GM21390 (cell line): Measurements from ENCODE around the gene RPL10.
"Not testable (repeated sequence)": the region's sequence is repeated elsewhere in the genome, so short reads cannot be mapped to it uniquely, and the experiment has no call there.

ENCODE experiments used
- ATAC-seq: cut with Tn5 transposase; IDR thresholded peaks from one replicate; pipeline ENCODE4 v1.9.1; 2021; ENCODE audit not compliant: unreplicated experiment

The RPL10 gene

GRCh38 chrX:154399527-154400368, 1.6 kb downstream of the RPL10 start:
- ATAC-seq: no peak

DNA sequence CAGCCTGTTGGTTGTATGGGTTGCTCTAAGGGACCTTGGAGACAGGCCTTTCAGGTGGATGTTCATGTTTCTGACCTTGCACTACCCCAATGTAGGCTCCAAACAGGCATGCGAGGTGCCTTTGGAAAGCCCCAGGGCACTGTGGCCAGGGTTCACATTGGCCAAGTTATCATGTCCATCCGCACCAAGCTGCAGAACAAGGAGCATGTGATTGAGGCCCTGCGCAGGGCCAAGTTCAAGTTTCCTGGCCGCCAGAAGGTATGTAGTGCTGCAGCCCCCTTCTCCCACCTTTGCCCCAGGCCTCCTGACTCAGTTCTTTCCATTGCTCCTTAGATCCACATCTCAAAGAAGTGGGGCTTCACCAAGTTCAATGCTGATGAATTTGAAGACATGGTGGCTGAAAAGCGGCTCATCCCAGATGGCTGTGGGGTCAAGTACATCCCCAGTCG, 2.2 kb downstream of the RPL10 start:
- not testable (repeated sequence) for ATAC-seq

DNA sequence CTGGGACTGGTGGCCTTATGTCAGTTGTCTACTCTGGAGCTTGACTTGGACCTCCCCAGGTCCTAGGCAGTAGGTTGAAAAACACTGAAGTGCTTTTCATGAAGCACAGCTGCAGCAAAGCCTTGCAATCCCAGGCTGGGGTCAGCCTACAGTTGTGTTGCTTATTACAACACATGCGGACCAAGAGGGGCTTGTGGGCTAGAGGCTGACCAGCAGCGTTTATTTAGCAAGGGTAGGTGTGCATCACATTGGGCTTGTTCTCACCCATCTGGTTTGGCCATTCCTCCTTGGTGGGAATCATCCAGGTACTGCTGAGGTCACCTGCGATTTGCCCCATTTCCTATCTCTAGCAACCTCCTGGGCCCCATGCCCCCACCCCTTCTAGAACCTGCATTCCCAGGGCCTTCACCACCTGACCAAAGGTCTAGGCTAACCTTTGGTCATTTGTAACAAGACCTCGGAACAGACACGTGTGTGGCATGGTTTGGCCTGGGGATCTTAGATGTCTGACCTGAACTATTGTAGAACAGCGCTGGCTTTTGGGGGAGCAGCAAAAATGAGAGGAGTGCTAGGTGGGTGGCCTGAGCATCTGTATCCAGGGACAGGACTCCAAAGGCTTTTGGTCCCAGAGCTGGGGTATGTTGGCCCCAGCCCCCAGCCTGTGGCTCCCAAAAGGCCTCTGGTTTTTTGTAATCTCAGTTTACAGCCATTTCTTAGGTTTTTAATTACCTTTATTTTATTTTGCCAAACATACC, 3.0 kb downstream of the RPL10 start:
- no peak for ATAC-seq

- ATAC-seq: no peak
Measured at GRCh38 chrX:154401918-154402621, 3.9 kb downstream of the RPL10 start.

DNA sequence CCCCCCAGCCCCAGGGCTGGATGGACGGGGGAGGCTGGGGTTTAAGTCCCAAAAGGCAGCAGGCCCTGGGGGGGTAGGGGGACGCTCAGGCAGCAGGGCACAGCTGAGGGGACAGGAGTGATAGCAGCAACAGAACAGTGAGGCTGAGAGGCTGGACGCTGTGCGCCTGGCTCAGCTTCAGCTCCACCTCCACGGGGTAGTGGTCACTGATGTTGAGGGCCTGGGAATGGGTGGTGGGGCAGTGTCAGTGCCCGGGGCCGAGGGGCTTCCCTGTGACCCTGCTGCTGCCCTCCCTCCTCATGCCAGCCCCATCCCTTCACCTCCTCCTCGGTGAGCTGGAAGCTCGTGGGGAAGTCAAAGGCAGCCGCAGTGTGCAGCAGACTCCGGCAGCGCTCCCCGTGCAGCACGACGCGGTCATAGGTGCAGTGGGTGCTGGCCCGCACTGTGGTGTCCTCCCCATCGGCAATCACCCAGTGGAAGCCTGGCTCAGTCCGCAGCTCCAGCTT, 4.5 kb downstream of the RPL10 start:
- no peak for ATAC-seq

DNA sequence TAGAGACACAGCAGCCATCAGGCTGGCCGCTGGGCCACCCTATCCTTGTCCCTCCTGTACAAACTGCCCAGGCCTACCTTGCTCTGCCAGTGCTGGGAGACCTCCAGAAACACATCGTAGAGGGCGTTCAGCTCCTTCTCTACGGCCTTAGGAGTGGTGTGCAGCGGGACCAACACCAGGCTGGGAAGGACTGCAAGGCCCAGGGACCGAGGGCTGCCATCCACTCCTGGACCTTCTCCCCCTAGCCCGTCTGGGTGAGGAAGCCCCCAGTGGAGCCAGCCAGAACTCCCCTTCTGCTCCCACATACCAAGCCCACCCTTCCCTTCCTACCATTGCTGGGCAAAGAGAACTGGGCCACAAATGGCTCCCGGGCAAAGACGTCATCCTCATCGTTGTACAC, 5.0 kb downstream of the RPL10 start:
- no peak for ATAC-seq

DNA sequence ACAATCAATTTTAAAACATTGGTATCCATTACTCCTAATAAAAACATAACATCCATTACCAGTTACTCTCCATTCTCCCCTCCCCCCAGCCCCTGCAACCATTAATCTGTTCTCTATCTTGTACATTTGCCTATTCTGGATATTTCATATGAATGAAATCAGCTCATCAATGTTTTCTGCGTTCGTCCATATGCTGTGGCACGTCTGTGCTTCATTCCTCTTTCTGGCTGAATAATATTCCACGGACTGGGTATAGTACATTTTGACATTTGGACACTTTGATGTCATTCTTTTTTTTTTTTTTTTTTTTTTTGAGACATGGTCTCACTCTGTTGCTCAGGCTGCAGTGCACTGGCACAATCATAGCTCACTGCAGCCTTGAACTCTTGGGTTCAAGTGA, 5.7 kb downstream of the RPL10 start:
- no peak for ATAC-seq

- no peak for ATAC-seq
Measured at GRCh38 chrX:154404625-154405192, 6.5 kb downstream of the RPL10 start.

DNA sequence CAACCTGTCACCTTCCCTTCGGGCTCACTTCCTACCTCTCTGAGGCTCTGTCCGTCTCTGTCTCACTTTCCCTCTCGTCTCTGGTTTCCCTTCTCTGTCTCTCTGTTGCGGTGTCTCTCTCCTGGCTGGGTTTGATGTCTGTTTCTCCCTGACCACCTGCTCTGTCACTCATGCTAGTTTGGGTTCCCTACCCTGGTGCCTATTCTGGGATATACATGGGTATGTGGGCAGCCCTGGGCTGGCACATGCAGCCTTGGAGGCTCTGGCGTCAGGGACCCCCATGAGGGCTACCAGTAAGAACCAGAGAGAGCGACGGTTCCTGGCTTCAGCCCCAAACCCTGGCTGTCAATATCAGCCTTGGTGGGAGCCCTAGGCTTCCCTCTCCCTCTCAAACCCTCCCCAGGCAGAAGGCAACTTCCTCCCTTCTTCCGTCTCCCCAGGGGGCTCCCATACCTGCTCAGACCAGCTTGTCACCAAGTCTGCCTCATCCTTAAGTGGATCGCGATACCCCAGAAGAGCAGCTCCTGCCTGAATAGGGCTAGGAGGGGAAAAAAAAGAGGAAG, 10.6 kb downstream of the RPL10 start:
- no peak for ATAC-seq

GRCh38 chrX:154409222-154409871, 11.2 kb downstream of the RPL10 start, which contains the start of gene DNASE1L1:
DNASE1L1 (minus strand) TSS chrX:154409254; CDS start chrX:154405568, 3,686 bp downstream.
- ATAC-seq: peak; percentile 46

- peak; percentile 62 for ATAC-seq
Measured at GRCh38 chrX:154411981-154412340, 13.8 kb downstream of the RPL10 start.

- ATAC-seq: no peak
Measured at GRCh38 chrX:154412468-154412867, 14.3 kb downstream of the RPL10 start.

GRCh38 chrX:154413142-154413541, 15.0 kb downstream of the RPL10 start:
- no peak for ATAC-seq

DNA sequence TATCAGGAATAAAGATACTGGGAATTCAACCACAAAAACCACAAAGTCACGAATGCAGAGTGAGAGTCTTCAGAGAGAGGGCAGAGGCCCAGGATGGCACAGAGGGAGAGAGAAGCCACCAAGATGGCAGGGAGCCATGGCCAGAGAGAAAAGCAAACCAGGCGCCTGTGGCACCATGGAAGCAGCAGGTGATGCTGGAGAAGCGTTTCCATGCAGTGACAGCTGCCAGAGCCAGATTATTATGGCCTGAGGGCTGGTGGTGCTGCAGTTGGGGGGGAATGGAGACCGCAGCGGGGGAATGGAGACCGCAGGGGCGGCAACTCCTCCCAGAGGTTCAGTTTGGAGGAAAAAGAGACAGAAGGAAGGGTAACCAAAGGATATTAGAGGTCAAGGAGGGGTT, 19.0 kb downstream of the RPL10 start:
- no peak for ATAC-seq

GRCh38 chrX:154419189-154419588, 21.0 kb downstream of the RPL10 start:
- ATAC-seq: no peak

- ATAC-seq: no peak
Measured at GRCh38 chrX:154419688-154420401, 21.7 kb downstream of the RPL10 start.

DNA sequence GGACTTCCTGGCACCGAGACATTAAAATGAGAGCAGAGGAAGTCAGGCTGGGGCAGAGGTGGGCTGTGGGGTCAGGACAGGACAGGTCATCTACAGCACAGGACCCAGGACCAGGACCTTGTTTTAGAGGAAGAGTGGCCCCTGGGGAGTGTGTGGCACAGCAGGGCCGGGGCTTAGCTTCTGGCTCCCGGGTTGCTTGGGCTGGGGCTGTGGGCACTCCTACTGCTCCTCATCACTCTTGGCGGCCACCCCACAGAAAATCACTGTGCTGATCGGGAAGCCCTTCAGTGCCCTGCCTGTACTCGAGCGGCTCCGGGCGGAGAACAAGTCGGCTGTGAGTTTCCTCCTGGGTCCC, 22.2 kb downstream of the RPL10 start:
- ATAC-seq: no peak

- ATAC-seq: no peak
Measured at GRCh38 chrX:154426916-154427770, 29.0 kb downstream of the RPL10 start.
